Umbilical cord (tissue), 2 donors: Measurements from ENCODE around the gene ACTL6B. TPM values are rescaled to one million over a fixed set of nuclear protein-coding genes. Genes with fewer than 3 reads are reported as not detected.
A peak's percentile ranks its signal among the peaks of the same experiment; 100 is the strongest.
"Not testable (repeated sequence)": the region's sequence is repeated elsewhere in the genome, so short reads cannot be mapped to it uniquely, and the experiment has no call there.

ENCODE experiments used
- DNase-seq: peaks from one replicate; pipeline ENCODE4 v3.0.0-alpha.2; 2015; ENCODE audit warnings: low spot score
- total RNA-seq: library from RNA; depleted of rRNA; stranded (reverse); fragments of >200 nt; gene quantifications from one replicate; pipeline ENCODE4 v1.2.3, GENCODE V29; 2014; ENCODE audit warnings: low replicate concordance; ENCODE audit not compliant: insufficient read depth

Gene ACTL6B
- total RNA-seq, 1 donor from 2014 or later, result not detected

DNA sequence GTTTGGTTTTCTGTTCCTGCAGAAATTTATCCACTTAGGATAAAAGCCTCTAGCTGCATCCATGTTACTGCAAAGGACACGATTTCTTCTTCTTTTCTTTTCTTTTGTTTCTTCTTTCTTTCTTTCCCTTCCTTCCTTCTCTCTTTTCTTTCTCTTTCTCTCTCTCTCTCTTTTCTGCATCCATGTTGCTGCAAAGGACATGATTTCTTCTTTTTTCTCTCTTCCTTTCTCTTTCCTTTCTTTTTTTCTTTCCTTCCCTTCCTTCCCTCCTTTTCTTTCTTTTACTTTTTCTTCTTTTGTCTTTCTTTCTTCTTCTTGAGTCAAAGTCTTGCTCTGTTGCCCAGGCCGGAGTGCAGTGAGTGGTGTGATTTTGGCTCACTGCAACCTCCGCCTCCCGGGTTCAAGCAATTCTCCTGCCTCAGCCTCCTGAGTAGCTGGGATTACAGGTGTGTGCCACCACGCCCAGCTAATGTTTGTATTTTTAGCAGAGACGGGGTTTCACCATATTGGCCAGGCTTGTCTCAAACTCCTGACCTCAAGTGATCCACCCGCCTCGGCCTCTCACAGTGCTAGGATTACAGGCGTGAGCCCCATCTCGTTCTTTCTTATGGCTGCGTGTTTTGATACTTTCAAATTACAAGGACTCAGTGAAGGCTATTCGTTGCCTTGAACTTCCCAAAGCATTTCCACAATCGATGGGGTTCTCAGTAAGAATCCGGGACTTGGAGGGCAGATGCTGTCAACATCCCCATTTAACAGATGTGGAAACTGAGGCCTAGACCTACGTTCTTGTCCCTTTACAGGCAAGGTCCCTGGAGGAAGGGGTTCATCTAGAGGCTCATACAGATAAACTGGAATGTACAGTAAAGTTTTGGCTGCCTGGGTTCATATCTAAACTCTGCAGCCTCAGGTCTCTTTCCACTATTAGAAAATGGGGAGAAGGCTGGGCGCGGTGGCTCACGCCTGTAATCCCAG lies 15.4 kb upstream of the ACTL6B start:
- no peak for DNase-seq

DNA sequence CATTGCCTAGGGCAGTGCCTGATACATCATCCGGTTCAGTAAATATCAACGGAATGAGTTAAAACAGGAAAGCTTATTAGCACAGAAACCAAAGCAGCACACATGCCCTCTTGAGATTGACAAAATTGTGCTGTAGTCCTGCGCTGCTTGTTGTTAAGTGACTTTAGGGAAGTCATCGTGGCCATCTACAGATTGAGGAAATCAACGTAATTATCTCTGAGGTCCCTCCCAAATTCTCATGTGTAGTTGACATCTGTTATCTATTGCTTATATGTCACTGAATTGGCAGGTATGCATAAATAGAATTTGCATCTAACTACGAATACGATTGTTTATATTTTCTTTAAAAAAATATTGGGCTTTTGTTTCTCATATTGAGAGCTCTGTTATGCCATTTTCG lies 13.8 kb upstream of the ACTL6B start:
- DNase-seq, result no peak

- DNase-seq, result not testable (repeated sequence)
Measured at GRCh38 chr7:100669106-100669505, 12.9 kb upstream of the ACTL6B start.

GRCh38 chr7:100668069-100668449 lies 11.8 kb upstream of the ACTL6B start:
- DNase-seq, result no peak

GRCh38 chr7:100667331-100668068 lies 11.3 kb upstream of the ACTL6B start:
- DNase-seq, result no peak

GRCh38 chr7:100665168-100665726 lies 9.0 kb upstream of the ACTL6B start:
- DNase-seq, result no peak

DNA sequence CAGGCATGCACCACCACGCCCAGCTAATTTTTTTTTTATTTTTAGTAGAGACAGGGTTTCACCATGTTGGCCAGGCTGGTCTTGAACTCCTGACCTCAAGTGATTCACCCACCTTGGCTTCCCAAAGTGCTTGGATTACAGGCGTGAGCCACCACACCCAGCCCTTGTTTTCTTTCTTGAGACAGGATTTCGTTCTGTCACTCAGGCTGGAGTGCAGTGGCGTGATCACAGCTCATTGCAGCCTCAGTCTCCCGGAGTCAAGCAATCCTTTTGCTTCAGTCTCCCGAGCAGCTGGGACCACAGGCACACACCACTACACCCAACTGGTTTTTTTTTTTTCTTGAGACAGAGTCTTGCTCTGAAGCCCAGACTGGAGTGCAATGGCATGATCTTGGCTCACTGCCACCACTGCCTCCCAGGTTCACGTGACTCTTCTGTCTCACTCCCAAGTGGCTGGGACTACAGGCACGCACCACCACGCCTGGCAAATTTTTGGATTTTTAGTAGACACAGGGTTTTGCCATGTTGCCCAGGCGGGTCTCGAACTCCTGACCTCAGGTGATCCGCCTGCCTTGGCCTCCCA lies 6.0 kb upstream of the ACTL6B start:
- not testable (repeated sequence) for DNase-seq

DNA sequence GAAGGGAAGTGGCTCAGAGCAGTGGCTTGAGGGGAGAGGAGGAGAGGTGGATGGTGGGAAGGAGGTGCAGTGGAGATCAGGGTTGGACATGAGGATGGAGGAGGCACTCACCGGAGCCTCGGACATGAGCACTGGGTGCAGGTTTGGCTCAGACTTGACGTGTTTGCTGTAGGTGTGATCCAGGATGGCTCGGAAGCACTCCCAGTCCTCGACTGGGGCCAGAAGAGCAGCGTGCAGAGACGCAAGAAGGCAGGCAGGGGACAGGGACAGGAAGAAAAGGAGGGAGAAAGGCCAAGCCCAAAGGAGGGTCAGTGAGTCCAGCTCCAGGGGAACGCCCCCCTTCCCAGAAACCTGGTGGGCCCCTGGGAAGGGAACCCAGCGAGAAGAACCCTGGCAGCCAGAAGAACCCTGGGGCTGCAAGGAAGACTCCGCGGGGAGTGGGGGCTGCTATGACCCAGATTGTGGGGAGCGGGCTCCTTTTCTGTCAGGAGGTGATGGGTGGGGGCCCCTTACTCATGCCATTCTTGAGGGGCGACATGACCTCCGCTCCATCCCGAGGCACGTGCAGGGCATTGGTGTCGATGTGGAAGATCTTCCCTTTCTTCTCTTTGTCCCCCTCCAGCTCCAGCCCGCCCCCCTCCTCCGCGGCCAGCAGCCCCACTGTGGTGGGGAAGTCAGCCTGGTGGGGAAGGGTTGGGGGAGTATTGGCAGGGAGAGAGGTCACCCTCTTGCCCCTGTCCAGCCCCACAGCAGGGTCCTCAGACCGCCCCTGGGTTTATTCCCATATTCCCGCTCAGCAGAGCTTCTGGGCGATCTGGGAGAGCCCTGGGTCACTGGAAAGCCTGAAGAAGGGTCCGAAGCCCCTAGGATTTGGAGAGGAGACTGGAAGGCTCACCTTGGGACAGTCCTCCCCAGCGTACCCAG lies 1.1 kb downstream of the ACTL6B start:
- no peak for DNase-seq

DNA sequence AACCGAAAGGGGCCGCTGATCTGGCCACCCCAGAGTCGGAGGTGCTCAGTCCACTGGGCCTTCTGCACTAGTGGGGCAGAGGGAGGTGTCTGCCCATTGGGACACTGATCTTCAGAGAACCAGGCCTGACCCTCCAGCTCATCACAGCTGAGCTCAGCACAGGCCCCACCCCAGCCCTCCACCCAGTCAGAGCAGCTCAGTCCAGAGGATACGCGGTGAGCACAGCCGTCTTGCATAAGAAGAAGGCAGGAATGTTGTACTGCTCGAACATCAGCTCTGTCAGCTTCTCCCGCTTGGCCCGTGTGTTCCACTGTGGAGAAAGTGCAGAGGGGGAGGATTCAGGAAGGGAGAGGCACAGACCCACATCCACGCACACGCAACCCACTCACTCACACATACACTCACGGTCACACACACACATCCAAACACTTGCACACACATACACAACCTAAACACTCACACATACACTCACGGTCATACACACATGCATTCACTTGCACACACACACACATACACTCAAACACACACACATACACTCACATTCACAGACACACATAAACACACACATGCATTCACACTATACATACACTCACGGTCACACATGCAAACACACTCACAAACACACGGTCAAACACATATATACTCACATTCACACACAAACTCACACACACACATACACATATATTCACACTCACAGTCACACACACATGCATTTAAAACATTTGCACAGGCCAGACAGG lies 6.3 kb downstream of the ACTL6B start:
- peak; percentile 70 for DNase-seq

DNA sequence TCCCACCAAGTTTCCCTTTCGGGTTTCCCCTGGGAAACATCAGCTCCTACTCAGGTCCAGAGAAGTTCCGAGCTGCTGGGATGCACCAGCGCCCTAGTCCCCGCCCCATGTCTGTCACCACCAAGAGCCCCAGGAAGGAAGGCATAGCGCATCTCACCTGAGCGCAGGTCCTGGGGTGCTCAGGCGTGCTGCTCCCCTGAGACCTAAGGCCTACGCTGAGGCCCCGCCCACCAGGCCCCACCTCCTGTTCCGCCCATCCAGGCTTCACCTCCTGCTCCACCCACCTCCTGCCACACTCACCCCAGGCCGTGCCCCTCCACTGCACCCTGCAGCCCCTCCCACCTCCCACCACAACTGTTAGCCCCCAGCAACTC lies 13.7 kb downstream of the ACTL6B start:
- no peak for DNase-seq

GRCh38 chr7:100641860-100642533 lies 14.3 kb downstream of the ACTL6B start:
- no peak for DNase-seq

- no peak for DNase-seq
Measured at GRCh38 chr7:100641463-100641859, 14.8 kb downstream of the ACTL6B start, which contains the start of gene TFR2. TSS of gene TFR2 (minus strand) at chr7:100641552. CDS start at chr7:100641509, 43 bp downstream.

- DNase-seq, result no peak
Measured at GRCh38 chr7:100640517-100641440, 15.5 kb downstream of the ACTL6B start.

GRCh38 chr7:100639995-100640516 lies 16.2 kb downstream of the ACTL6B start:
- DNase-seq, result no peak

GRCh38 chr7:100632951-100633717 lies 23.1 kb downstream of the ACTL6B start:
- DNase-seq, result no peak

GRCh38 chr7:100630066-100630465 lies 26.2 kb downstream of the ACTL6B start:
- DNase-seq, result no peak

GRCh38 chr7:100629117-100629716 lies 27.0 kb downstream of the ACTL6B start:
- no peak for DNase-seq
